Stomach (tissue), 9 donors: Measurements from ENCODE around the gene PTAR1. TPM values are rescaled to one million over a fixed set of nuclear protein-coding genes. Genes with fewer than 3 reads are reported as not detected.

Source experiments
- DNase-seq, 2 donors: peaks; one replicate each; pipeline versions ENCODE4 v3.0.0 to v3.0.0-alpha.2; 2013 to 2019
- H3K27ac ChIP-seq, 5 donors: fragments of 200-600 bp in 4 of 5; sonication (generic) in 4 of 5; one replicate each; pipeline ENCODE4 v1.5.1; 2013 to 2019; ENCODE audit warnings: mild to moderate bottlenecking in 1 of 5, moderate library complexity in 1 of 5
- H3K27me3 ChIP-seq, 3 donors: fragments of 200-600 bp; sonication (generic); one replicate each; pipeline ENCODE4 v1.5.1; 2017 to 2019; ENCODE audit warnings: mixed run types in 1 of 3
- H3K36me3 ChIP-seq, 4 donors: fragments of 200-600 bp; sonication (generic); 1 replicate in 3 of 4; 2 replicates in 1 of 4; pipeline ENCODE4 v1.5.1; 2016 to 2019
- H3K4me1 ChIP-seq, 4 donors: fragments of 200-600 bp; sonication (generic); one replicate each; pipeline ENCODE4 v1.5.1; 2016 to 2019
- H3K4me3 ChIP-seq, 4 donors: fragments of 200-600 bp; sonication (generic) in 3 of 4; one replicate each; pipeline ENCODE4 v1.5.1; 2016 to 2019; ENCODE audit warnings: mild to moderate bottlenecking in 1 of 4
- H3K9me3 ChIP-seq, 4 donors: fragments of 200-600 bp; sonication (generic); one replicate each; pipeline ENCODE4 v1.5.1; 2016 to 2019
- EP300 ChIP-seq: sonication (generic); formaldehyde crosslinking; IDR thresholded peaks from one replicate; pipeline ENCODE4 v1.6.1; 2017; ENCODE audit warnings: antibody characterized with exemption
- POLR2A ChIP-seq, 4 donors: fragments of 450-650 bp; IDR thresholded peaks; one replicate each; pipeline ENCODE4 v1.6.1; 2016; ENCODE audit warnings: antibody characterized with exemption in 4 of 4, control low read depth in 2 of 4, mild to moderate bottlenecking in 1 of 4, moderate library complexity in 1 of 4
- POLR2AphosphoS5 ChIP-seq, 3 donors: sonication (generic); formaldehyde crosslinking; IDR thresholded peaks; one replicate each; pipeline ENCODE4 v1.6.1; 2016; ENCODE audit warnings: antibody characterized with exemption in 3 of 3
- WGBS, 5 donors: extraction: QIAGEN DNeasy Blood & Tissue Kit in 3 of 5; methylation state at CpG; one replicate each; pipeline versions ENCODE4 v1.1.5 to v1.1.7; 2013 to 2018; 5-methylcytosine and 5-hydroxymethylcytosine counted together
- intact Hi-C: fragments of 100-400 bp; cut with DNase I; formaldehyde crosslinking; loops from one replicate; pipeline ENCODE4 v1.15.1; 2023; ENCODE audit warnings: low total_unique reads
- polyA plus RNA-seq, 3 donors: library from polyadenylated mRNA; stranded (reverse); fragments of 200-250 nt; gene quantifications; one replicate each; pipeline ENCODE4 v1.2.3, GENCODE V29; 2013
- total RNA-seq, 5 donors: library from RNA; depleted of rRNA; stranded (reverse); fragments of >200 nt; gene quantifications; one replicate each; pipeline versions ENCODE4 v1.1.0 to v1.2.3, GENCODE V29; 2014 to 2016
- TF ChIP-seq, protein P1 (sequence below), 7 experiments: fragments of 450-650 bp in 4 of 7; fragments of 200-600 bp in 3 of 7; sonication (generic) in 3 of 7; IDR thresholded peaks; one replicate each; pipeline ENCODE4 v1.5.1; 2016 to 2019; ENCODE audit warnings: antibody characterized with exemption in 7 of 7, control low read depth in 2 of 7, mild to moderate bottlenecking in 1 of 7
- donor health status: healthy with polysubstance abuse.
- donor health status: Bipolar disorder and iron deficiency.
- donor health status: healthy.

PTAR1 gene
- total and polyA plus RNA-seq, 8 donors = 4.5 to 124 (median 13.8) TPM

DNA sequence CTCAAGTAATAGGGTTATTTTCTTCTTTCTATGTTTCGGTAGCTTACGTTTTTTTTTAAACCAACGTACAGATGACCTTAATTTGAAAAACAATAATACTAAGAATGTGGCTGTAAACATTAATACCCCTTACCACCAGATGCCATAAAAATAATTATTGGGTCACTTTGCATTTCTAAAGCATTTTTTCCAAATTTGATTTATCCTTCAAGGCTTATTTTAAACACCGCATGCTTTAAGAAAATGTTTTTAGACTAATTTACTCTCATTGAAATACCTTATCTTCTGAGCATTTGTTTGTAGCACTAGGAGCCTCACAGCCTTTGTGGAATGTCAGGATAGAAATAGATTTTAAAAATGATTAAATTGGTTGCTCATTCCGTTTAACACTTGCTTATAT is 81.9 kb downstream of the PTAR1 start:
- WGBS, 5 donors = 80 to 87% (median 87%) methylated on average over 5 of the region's 5 CpGs
- intact Hi-C loops = no loop called here
- TF ChIP-seq, protein P1, sequence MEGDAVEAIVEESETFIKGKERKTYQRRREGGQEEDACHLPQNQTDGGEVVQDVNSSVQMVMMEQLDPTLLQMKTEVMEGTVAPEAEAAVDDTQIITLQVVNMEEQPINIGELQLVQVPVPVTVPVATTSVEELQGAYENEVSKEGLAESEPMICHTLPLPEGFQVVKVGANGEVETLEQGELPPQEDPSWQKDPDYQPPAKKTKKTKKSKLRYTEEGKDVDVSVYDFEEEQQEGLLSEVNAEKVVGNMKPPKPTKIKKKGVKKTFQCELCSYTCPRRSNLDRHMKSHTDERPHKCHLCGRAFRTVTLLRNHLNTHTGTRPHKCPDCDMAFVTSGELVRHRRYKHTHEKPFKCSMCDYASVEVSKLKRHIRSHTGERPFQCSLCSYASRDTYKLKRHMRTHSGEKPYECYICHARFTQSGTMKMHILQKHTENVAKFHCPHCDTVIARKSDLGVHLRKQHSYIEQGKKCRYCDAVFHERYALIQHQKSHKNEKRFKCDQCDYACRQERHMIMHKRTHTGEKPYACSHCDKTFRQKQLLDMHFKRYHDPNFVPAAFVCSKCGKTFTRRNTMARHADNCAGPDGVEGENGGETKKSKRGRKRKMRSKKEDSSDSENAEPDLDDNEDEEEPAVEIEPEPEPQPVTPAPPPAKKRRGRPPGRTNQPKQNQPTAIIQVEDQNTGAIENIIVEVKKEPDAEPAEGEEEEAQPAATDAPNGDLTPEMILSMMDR (IDR thresholded peaks at IDR 0.05) = no peak
- no peak for TF ChIP-seq POLR2AphosphoS5 (IDR thresholded peaks at IDR 0.05)
- no peak for TF ChIP-seq EP300
- TF ChIP-seq POLR2A (IDR thresholded peaks at IDR 0.05) = no peak

GRCh38 chr9:69675563-69675962 is 84.2 kb downstream of the PTAR1 start:
- no peak for TF ChIP-seq EP300
- no peak for TF ChIP-seq POLR2A (IDR thresholded peaks at IDR 0.05)
- TF ChIP-seq, protein P1 (IDR thresholded peaks at IDR 0.05) = no peak
- no peak for TF ChIP-seq POLR2AphosphoS5 (IDR thresholded peaks at IDR 0.05)
- 70 to 79% (median 72%) methylated on average over 3 of the region's 3 CpGs for WGBS, 5 donors
- H3K36me3 ChIP-seq = no peaks in the 10 kb centered on the region
- intact Hi-C loops = no loop called here
- H3K27me3 ChIP-seq = peaks cover 0 to 12% (median 4%) of the 10 kb centered on the region in 3 donors
- H3K4me3 ChIP-seq = no peak overlapping the region
- H3K4me1 ChIP-seq = peaks cover 6 to 24% (median 14%) of the 10 kb centered on the region in 4 donors
- no peak for DNase-seq
- no peak overlapping the region for H3K27ac ChIP-seq
- H3K9me3 ChIP-seq = no peaks in the 10 kb centered on the region

More for the DNA sequence above, 81.9 kb downstream of the PTAR1 start:
- peaks cover 0 to 8% (median 3%) of the 10 kb centered on the region in 4 donors for H3K4me1 ChIP-seq
- no peak for DNase-seq
- no peak overlapping the region for H3K27ac ChIP-seq
- H3K4me3 ChIP-seq = no peak overlapping the region
- H3K36me3 ChIP-seq = no peaks in the 10 kb centered on the region
- H3K9me3 ChIP-seq = no peaks in the 10 kb centered on the region
- H3K27me3 ChIP-seq = no peaks in the 10 kb centered on the region

DNA sequence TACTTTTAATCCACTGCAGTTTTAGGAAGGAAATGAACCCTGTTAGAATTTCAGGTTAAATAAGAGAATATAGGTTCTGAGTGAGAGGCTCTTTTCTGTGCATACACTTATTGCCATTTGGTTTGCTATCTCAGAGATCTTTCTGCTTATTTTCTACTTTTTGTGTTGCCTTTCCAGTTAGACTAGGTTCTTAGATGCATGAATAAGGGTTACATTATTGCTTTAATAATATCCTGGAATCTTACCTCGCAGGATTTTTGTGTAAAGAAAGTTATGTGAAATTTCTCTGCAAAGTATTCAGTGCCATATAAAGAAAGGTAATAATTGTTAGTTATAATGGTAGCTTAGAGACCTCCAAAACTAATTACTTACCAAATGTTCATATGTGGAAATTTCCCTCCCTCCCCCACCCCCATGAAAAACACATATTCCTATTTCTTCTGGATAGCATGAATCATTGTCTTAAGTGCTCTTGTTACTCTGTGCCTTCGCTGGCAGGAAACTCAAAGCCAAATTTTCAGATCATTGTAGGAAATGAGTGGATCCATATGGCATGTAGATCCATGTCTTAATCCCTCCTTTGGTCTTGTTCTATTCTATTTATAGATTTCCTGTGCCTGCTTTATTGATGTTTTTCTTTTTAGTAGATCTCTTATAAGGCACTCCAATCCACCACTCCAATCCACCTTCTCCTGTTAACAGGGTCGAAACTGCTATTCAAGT is 84.9 kb downstream of the PTAR1 start:
- WGBS, 5 donors = 54 to 64% (median 57%) methylated on average over 3 of the region's 3 CpGs
- peaks cover 0 to 12% (median 4%) of the 10 kb centered on the region in 3 donors for H3K27me3 ChIP-seq
- no peak overlapping the region for H3K27ac ChIP-seq
- H3K4me1 ChIP-seq = peaks cover 6 to 26% (median 14%) of the 10 kb centered on the region in 4 donors
- no peaks in the 10 kb centered on the region for H3K9me3 ChIP-seq
- no peak overlapping the region for H3K4me3 ChIP-seq
- TF ChIP-seq POLR2AphosphoS5 (IDR thresholded peaks at IDR 0.05) = no peak
- TF ChIP-seq, protein P1 (IDR thresholded peaks at IDR 0.05) = no peak
- TF ChIP-seq POLR2A (IDR thresholded peaks at IDR 0.05) = no peak
- TF ChIP-seq EP300 = no peak
- no peaks in the 10 kb centered on the region for H3K36me3 ChIP-seq
- intact Hi-C loops = no loop called here
- no peak for DNase-seq

DNA sequence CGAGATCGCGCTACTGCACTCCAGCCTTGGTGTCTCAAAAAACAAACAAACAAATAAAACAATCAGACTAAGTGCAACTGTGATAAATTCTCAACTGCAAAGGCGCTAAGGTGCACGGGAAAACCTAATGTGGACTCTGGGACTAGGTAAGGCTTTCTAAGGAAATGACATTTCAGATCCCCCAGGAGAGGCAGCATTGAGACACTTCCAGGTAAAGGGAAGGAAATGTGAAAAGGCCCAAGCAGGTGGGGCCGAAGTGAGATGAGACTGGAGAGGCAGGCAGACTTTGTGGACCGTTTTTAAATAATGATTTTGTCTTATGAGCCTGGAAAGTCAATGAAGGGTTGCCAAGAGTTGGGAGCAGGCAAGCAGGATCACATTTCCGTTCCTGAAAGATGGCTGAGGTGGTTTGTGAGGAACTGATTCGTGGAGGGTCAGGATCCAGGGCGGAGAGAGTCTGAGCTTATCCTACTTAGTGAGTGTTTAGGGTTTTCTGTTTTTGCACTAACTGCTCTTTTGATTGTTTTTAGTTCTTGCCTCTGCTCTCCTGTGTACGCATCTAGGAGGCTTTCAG is 85.6 kb downstream of the PTAR1 start:
- H3K27ac ChIP-seq = no peak overlapping the region
- intact Hi-C loops = no loop called here
- no peak overlapping the region for H3K4me3 ChIP-seq
- H3K27me3 ChIP-seq = peaks cover 0 to 12% (median 4%) of the 10 kb centered on the region in 3 donors
- 74 to 82% (median 80%) methylated on average over 11 of the region's 11 CpGs for WGBS, 5 donors
- no peaks in the 10 kb centered on the region for H3K36me3 ChIP-seq
- H3K4me1 ChIP-seq = peaks cover 6 to 26% (median 14%) of the 10 kb centered on the region in 4 donors
- TF ChIP-seq POLR2A (IDR thresholded peaks at IDR 0.05) (no peak), POLR2AphosphoS5 (IDR thresholded peaks at IDR 0.05) (no peak), EP300 (no peak)
- TF ChIP-seq, protein P1 (IDR thresholded peaks at IDR 0.05) = no peak
- no peaks in the 10 kb centered on the region for H3K9me3 ChIP-seq
- no peak for DNase-seq
